ENCODE data around the gene PHF21A.
"Not testable (repeated sequence)": the region's sequence is repeated elsewhere in the genome, so short reads cannot be mapped to it uniquely, and the experiment has no call there.

PHF21A gene

GRCh38 chr11:46119352-46120216 is 1.7 kb downstream of the PHF21A start:
- peak in 1 of 2 donors; percentile 53 for DNase-seq

DNA sequence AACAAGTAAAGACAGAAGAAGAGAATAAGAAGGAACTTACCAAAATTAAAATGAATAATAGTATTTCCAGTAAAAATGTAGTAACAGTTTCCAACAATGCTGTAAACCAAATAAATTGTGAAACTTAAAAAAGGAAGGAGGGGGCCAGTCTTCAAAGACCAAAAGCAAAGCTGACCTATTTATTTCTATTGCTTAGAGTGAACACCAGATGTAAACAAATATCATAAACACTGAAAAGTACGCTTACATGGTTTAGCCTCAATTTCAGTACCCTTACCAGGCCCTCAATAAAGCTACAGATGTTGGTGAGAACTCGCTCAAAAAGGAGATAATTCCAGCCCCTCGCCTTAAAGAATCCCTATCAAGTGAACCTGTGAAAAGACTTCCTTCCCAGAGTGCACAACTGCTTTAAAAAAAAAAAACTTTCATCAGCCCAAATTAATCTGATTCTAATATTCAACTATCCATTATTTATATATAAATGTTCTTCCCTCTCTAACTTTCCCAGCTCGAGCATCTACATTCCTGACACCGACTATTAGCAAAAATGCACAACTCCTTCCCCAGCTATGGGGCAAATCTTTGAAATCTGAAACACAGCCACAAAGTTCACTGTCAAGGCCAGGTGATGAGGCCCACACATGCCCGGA is 2.4 kb downstream of the PHF21A start:
- no peak for DNase-seq

DNA sequence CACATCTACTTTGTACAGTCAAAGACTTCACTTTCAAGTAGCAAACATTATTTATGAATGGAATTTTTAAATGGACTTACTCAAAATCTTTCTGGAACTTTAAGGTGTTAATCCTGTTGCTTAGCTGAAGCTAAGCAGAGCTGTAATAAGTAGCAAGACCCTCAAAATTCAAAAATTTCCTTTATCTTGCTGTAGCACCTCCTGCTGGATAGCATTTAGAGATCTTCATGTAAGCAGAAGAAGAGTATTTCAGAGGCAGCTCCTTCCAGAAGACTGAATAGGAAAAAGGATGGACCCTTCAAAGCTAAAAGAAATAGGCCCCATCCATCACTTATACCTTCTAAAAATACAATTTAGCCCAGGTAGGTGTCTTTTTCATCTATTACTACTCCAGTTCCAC is 3.4 kb downstream of the PHF21A start:
- no peak for DNase-seq

DNA sequence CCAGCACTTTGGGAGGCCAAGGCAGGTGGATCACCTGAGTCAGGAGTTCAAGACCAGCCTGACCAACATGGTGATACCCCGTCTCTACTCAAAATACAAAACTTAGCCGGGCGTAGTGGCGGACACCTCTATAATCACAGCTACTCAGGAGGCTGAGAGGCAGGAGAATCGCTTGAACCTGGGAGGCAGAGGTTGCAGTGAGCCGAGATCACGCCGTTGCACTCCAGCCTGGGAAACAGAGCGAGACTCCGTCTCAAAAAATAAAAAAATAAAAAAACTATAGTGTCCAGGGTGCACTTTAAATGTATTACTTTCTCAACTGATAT is 4.6 kb downstream of the PHF21A start:
- not testable (repeated sequence) for DNase-seq

- no peak for DNase-seq
Measured at GRCh38 chr11:46116007-46116711, 5.1 kb downstream of the PHF21A start.

GRCh38 chr11:46114961-46115360 is 6.3 kb downstream of the PHF21A start:
- DNase-seq: no peak

GRCh38 chr11:46114378-46114777 is 6.9 kb downstream of the PHF21A start:
- DNase-seq: no peak

- peak in 1 of 2 donors; percentile 70 for DNase-seq
Measured at GRCh38 chr11:46112961-46113607, 8.2 kb downstream of the PHF21A start.

DNA sequence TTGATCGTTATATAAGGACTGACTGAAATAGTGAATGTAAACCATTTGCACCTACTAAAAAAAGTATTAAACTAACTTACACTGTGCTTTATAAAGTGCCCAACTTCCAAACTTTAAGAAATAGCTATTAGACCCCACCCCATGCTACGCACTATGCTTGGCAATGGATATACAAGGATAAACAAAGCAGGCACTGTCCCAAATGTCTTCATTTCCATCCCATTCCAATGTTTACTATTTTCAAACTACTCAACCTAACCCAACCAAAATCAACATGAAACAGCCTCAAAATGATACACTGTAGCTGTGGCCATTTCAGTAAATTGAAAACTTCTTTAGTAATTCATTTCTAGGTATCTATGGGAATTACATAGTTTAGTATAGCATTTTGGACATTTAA is 12.5 kb downstream of the PHF21A start:
- DNase-seq: no peak

GRCh38 chr11:46107780-46108179 is 13.5 kb downstream of the PHF21A start:
- no peak for DNase-seq

GRCh38 chr11:46107408-46107718 is 13.9 kb downstream of the PHF21A start:
- DNase-seq: no peak

- peak in 1 of 2 donors; percentile 43 for DNase-seq
Measured at GRCh38 chr11:46106530-46107407, 14.5 kb downstream of the PHF21A start.

- DNase-seq: peak in 1 of 2 donors; percentile 48
Measured at GRCh38 chr11:46105926-46106325, 15.3 kb downstream of the PHF21A start.

DNA sequence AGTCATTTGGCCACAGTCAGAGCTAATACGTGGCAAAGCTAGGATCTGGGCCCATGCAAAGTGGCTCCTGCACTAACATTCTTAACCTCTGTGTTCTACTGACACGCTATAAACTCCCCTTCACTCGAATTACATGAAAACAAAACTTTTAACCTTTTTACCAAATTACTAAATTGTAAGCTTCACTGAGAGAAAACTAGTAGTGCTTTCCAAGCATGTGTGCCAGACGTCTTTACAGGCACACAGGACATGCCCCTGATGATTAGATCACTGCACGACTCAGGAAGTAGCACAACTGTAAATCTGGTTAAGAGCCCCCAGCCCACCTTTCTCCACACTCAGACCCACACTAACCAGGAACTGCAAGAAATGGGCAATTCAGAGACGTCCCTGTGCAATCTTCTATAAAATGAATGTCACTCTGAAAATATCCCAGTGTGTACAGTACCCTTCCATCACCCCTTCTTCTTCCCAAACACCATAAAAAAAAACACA is 16.1 kb downstream of the PHF21A start:
- no peak for DNase-seq

GRCh38 chr11:46102843-46103242 is 18.4 kb downstream of the PHF21A start:
- DNase-seq: no peak

GRCh38 chr11:46100670-46101069 is 20.6 kb downstream of the PHF21A start:
- DNase-seq: no peak

GRCh38 chr11:46099963-46100316 is 21.3 kb downstream of the PHF21A start:
- no peak for DNase-seq

DNA sequence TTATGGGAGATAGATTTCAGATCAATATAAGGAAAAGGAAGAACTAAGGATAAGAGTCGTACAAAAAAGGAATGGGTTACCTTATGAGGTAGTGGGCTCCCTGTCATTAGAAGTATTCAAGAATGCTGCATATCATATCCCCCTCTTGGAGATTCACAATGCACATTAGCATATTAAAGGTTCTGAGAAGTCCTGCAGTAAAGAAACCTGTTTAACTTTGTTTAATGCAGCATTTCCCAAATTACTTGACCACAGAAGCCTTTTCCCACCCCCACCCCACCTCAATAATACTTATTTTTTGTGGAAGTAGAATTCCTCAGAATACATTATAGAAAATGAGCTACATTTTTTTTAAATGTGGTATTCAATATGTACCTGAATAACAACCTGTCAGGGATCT is 30.9 kb downstream of the PHF21A start:
- DNase-seq: no peak

- DNase-seq: no peak
Measured at GRCh38 chr11:46079662-46080061, 41.6 kb downstream of the PHF21A start.

DNA sequence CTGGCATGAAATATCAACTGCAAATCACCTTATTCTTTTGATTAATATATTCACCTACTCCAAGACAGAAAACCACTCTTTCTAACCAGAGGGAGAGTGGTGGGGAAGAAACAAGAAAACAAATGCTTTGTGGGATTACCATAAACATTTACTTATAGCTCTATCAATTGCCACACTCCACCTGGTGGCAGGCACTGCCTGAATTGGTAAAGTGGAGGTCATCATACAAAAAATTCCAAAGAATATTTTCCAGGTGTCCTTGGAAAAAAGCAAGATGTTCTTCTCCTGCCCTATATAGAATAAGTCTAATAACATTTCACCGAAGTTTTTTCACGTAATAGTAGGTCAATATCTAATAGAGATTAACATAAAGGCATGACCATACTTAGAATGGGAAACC is 45.3 kb downstream of the PHF21A start:
- no peak for DNase-seq

GRCh38 chr11:46075168-46075567 is 46.1 kb downstream of the PHF21A start:
- no peak for DNase-seq

GRCh38 chr11:46073632-46074031 is 47.6 kb downstream of the PHF21A start:
- no peak for DNase-seq

All from hippocampal formation (tissue), 2 donors.